ENCODE measurements around the gene SLAIN1.

DNA sequence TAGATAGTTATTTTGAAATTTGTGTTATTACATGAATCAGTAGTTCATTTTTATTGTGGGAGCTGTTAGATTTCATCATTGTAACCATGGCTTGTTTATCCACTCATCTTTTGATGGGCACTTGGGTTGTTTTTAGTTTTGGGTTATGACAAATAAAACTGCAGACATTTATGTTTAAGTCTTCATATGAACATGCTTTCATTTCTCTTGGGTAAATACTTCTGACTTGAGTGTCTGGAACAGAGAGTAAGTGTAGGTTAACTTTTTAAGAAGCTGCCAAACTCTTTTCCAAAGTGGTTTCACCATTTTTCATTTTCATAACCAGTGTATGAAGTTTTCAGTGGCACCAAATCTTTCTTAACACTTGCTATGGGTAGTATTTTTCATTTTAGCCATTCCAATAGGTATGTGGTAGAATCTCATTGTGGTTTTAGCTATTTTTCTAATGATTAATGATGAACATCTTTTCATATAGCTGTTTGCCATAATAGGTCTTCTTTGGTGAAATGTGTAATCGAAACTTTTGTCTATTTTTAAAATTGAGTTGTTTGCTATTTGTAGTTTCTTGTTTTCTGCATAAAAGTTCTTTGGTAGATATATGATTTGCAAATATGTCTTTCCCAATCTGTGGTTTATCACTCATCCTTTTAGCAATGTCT is 17.9 kb downstream of the SLAIN1 start:
- TF ChIP-seq CTCF (IDR thresholded peaks at IDR 0.05; ENCODE audit: low read depth, low read length) = no peak
- TF ChIP-seq MAX (IDR thresholded peaks at IDR 0.05; ENCODE audit: low read depth, low read length) = no peak

Measured in NB4 (cell line).